ENCODE measurements around the gene GTF2B.
"Not testable (repeated sequence)": the region's sequence is repeated elsewhere in the genome, so short reads cannot be mapped to it uniquely, and the experiment has no call there.

GTF2B gene

DNA sequence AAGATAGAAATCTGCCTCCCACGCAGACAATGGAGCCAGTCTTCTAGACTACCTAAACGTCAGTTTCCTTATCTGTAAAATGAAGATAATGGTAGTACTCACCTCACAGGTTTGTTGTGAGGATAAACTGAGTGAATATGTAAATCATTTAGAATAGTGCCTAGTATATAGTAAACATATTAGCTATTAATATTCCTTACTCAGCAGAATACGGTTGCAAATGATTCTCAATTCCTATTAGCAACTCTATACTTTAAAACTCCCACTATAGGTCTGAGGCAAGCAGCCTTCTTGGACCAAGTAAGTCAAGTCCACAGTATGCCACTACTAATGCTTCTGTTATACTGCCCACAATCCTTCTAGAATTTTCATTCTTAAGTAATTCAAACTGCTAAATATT is 5.4 kb downstream of the GTF2B start:
- no peak for DNase-seq (ENCODE audit: low read depth)

- no peak for DNase-seq (ENCODE audit: low read depth)
Measured at GRCh38 chr1:88883156-88883555, 8.2 kb downstream of the GTF2B start.

GRCh38 chr1:88880717-88881116 is 10.7 kb downstream of the GTF2B start:
- DNase-seq (ENCODE audit: low read depth), result not testable (repeated sequence)

DNA sequence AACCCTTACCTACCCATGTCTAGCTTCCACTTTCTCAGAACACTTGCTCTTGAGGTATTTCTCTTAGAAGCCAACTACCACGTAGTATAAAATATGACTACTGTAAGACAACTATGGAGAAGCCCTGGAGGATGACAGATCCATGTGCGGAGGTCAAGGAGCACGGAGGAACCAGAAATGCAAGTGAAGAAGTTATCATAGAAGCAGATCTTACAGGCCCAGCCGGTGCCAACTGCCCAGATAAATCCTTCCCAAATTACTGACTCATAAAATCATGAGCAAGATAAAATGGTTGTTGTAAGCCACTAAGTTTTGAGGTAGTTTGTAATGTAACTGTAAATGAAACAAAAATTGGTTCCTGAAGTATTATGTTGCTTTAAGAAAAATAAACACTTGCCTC is 12.6 kb downstream of the GTF2B start:
- no peak for DNase-seq (ENCODE audit: low read depth)

GRCh38 chr1:88877911-88878310 is 13.5 kb downstream of the GTF2B start:
- no peak for DNase-seq (ENCODE audit: low read depth)

- no peak for DNase-seq (ENCODE audit: low read depth)
Measured at GRCh38 chr1:88877382-88877825, 14.0 kb downstream of the GTF2B start.

- no peak for DNase-seq (ENCODE audit: low read depth)
Measured at GRCh38 chr1:88876573-88877365, 14.6 kb downstream of the GTF2B start.

- DNase-seq (ENCODE audit: low read depth), result no peak
Measured at GRCh38 chr1:88875595-88875994, 15.8 kb downstream of the GTF2B start.

DNA sequence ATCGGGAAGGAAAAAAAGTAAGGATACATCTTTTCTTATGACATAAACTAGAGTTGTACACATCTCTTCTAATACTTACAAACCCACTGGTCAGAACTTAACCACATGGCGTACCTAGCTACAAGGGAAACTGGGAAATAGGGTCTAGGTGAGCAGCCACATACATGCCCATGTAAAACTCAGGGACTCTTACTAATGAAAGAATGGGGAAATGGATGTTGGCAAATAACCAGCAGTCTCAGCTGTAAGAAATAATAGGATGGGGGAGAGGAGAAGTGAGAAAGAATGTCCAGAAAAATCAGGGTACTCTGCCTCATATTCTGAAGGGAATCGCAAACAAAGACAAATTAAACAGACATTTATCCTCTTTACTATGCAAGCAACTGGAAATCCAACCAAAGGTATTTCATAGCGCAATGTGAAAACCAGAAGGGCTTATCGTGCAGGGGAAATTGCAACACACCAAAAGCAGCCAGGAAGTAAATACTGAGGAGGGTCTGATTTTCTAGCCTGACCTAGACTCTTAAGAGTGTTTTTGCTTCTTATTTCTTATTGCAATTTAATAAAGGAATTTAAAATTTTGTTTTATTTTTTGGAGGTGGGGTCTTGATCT is 17.5 kb downstream of the GTF2B start:
- no peak for DNase-seq (ENCODE audit: low read depth)

DNA sequence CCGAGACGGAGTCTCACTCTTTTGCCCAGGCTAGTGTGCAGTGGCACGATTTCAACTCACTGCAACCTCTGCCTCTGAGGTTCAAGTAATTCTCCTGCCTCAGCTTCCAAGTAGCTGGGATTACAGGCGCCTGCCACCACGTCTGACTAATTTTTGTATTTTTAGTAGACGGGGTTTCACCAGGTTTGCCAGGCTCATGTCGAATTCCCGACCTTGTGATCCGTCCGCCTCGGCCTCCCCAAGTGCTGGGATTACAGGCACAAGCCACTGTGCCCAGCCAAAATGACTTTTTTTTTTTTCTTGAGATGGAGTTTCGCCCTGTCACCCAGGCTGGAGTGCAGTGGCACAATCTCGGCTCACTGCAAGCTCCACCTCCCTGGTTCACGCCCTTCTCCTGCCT is 21.7 kb downstream of the GTF2B start:
- not testable (repeated sequence) for DNase-seq (ENCODE audit: low read depth)

DNA sequence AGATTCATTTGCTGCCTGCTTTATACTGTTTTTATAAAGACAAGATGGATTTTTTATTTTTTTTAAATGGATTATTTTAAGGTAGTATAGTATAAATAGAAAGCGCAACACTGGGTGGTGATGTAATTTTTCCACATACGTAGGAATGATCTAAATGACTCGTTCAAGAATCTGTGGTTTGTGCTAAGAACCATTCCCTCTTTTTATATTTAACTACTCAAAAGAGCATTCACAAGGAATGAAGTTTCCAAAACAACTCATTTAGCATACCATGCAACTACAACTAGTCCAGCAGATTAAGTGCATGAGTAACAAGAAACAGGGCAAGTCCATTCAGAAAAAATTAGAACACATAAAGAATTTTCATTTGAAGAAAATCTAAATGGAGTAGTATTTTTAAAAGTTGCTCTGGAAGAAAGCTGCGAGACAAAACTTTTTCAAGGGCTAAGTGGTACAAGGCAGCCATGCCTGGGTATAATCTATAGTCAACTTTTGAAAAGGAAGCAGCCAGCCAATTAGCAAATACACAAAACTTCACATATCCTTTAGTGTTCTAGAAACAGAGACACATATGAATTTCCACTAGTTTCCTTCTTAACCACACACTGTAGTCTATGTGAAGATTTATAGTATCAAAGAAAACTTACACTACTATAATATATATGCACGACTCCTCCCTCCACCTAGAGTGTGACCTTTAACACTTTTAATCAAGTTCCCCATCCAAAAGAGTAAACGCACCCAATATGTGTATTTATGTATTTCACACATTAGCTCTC is 23.4 kb downstream of the GTF2B start:
- DNase-seq (ENCODE audit: low read depth), result no peak

DNA sequence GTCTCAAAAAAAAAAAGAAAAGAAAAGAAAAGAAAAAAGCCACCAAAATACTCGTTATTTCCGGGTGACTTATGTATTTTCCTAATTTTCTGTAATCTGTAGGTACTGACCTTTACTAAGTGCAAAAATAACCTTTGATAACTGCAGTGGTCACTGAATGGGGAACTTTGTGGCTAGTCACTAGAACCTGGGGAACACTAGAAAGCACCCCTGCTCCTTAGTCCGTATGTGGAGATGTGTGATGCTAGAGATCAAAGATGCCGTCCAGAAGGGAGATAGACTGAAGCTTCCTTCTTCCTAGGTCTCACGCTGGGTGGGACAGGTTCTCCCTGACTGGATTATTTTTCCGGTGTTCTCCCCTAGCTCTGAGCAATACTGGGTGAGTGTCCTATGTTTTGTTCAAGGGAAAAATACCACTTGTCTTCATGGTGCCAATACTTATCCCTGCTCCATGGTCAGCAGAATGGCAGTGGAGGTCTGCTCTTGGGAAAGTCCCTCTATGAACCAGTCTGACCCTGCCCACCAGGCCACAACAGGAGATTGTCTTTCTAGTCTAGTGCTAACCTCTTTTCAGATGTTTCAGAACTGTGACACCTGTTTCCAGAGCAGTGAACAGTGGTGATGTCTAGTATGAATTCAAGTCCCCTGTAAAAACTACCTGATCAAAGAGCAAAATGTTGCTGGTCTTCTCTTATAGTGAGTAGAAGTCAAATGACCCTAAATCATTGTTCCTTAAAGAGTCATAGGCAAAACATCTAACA is 39.9 kb downstream of the GTF2B start:
- DNase-seq (ENCODE audit: low read depth), result no peak

DNA sequence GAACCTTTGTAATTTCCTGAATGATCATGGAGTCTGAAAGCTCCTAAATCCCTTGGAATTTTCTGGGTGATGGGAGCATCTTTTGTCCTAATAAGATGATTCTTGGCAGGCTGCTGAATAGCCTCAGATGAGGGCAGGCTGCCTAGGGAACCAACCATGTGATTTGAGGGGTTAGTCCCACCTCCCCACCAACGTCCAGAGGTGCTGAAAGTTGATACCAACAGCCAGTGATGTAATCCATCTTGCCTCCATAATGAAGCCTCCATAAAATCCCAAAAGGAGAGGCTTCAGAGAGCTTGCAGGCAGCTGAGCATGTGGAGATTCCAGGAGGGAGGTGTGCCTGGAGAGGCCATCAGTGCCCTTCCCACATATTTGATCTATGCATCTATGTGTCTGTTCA is 43.7 kb downstream of the GTF2B start:
- no peak for DNase-seq (ENCODE audit: low read depth)

- DNase-seq (ENCODE audit: low read depth), result no peak
Measured at GRCh38 chr1:88825721-88826120, 65.6 kb downstream of the GTF2B start.

DNA sequence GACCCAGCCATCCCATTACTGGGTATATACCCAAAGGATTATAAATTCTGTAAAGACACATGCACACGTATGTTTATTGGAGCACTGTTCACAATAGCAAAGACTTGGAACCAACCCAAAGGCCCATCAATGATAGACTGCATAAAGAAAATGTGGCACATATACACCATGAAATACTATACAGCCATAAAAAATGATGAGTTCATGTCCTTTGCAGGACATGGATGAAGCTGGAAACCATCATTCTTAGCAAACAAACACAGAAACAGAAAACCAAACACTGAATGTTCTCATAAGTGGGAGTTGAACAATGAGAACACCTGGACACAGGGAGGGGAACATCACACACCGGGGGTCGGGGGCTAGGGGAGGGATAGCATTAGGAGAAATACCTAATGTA is 71.7 kb downstream of the GTF2B start:
- not testable (repeated sequence) for DNase-seq (ENCODE audit: low read depth)

GRCh38 chr1:88813471-88813870 is 77.9 kb downstream of the GTF2B start:
- DNase-seq (ENCODE audit: low read depth), result no peak

GRCh38 chr1:88812366-88812765 is 79.0 kb downstream of the GTF2B start:
- DNase-seq (ENCODE audit: low read depth), result no peak

DNA sequence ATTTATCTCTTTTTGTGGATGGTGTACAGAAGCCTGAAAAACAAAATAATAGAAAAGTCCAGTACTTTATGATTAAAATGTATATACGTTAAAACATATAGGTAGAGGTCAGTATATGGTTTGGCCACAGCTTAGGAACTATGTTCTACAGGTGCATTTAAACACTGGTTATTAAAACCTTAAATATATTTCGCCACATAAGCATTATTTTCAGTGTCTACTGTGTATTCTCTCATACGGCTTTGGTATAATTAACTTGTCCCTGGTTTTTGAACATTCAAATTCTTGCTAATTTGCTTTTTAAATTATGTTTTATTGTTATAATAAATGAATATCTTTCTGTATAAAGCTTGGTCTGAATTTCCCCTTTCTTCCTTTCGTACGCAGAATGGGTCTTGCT is 87.9 kb downstream of the GTF2B start:
- no peak for DNase-seq (ENCODE audit: low read depth)

DNA sequence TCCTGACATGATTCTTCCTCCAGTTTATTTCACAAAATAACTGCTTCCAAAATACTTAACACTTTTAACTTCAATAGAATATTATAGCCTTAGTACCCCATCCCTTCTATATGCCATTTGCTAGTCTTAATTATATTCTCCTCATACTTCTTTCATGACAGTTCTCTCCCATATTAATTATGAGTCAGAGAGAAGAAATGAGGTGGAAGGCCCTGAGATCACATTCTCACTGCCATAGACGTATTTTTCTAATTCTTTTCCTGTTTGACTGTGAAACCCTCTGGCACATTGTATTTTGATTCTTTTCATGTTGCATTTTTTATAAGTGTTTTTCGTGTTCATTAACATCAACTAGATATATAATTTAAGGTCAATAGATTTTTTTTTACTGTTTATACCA is 88.4 kb downstream of the GTF2B start:
- no peak for DNase-seq (ENCODE audit: low read depth)

Measured in activated T-cell treated with anti-CD3 and anti-CD28 coated beads for 48 hours (primary cell).